H1 (cell line): ENCODE results near the gene TLE4. TPM values are rescaled to one million over a fixed set of nuclear protein-coding genes. Genes with fewer than 3 reads are reported as not detected.

ENCODE experiments used
- ATF2 ChIP-seq: IDR thresholded peaks from 2 replicates; pipeline ENCODE4 v1.6.1; 2012; ENCODE audit warnings: low read length, inconsistent platforms
- KDM5A ChIP-seq: fragments of 200-600 bp; IDR thresholded peaks from 2 replicates; pipeline ENCODE4 v1.7.1; 2012; ENCODE audit warnings: mild to moderate bottlenecking, low read length, inconsistent platforms, mixed read lengths
- RXRA ChIP-seq: IDR thresholded peaks from 2 replicates; pipeline ENCODE4 v1.6.1; 2011; ENCODE audit warnings: low read depth, mild to moderate bottlenecking, low read length, moderate library complexity; ENCODE audit not compliant: insufficient read depth
- polyA plus RNA-seq, 7 experiments: library from polyadenylated mRNA; depleted of rRNA in 3 of 7; stranded (reverse) in 5 of 7; unstranded in 2 of 7; fragments of >200 nt in 5 of 7; fragments of 200-250 nt in 2 of 7; gene quantifications; 1 replicate in 5 of 7; 2 replicates in 1 of 7; 4 replicates in 1 of 7; pipeline versions ENCODE4 v1.2.1 to v1.2.3, GENCODE V29; 2011 to 2013; ENCODE audit warnings: missing spikeins in 2 of 7, mixed read lengths in 2 of 7
- total RNA-seq: library from RNA; stranded (reverse); fragmentation: NEBNext Ultra II Directional; extraction: Animal tissue kit (Norgen Biotek cat#: 25700); gene quantifications from 2 replicates; pipeline ENCODE4 v1.2.1, GENCODE V29; 2021

The TLE4 gene
- total and polyA plus RNA-seq, 2 of the 8 experiments (the other 6 are each of a cell fraction or from before 2014, with no cell fraction given): 32.4 to 36.9 TPM

- TF ChIP-seq ATF2: no peak
- TF ChIP-seq RXRA: no peak
- no peak for TF ChIP-seq KDM5A
Measured at GRCh38 chr9:79642671-79643070, 70.9 kb downstream of the TLE4 start (continued).
